Measurements from ENCODE around the gene CHAF1B.

DNA sequence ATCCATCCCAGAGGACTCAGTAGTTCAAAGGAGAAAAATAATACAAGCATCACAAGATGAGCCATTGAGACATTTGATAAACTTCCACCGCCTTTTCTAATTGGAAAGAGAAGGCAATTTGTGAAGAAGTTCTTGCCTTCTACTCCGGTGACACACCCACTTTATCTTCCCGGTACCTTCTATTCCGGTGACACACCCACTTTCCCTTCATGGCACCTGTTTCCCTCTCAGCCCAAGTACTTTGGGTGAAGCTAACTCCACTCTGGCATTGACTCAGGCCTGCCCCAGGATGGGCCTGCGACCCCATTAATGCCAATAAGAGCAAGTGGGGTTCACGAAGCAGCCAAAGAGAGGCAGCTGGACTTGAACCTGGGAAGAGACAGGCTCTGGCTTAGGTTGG is 56.5 kb downstream of the CHAF1B start:
- no peak for TF ChIP-seq ZNF274 (IDR thresholded peaks at IDR 0.05; ENCODE audit: low read depth, low read length)
- no peak for TF ChIP-seq YY1 (IDR thresholded peaks at IDR 0.05; ENCODE audit: insufficient read depth, insufficient read length)
- TF ChIP-seq SUZ12 (IDR thresholded peaks at IDR 0.05; ENCODE audit: extremely low read depth, insufficient read depth, insufficient read length) = no peak
